Lower leg skin (tissue), 3 donors: ENCODE results near the gene PRLR.

Source experiments
- POLR2A ChIP-seq, 2 donors: fragments of 450-650 bp; IDR thresholded peaks; one replicate each; pipeline ENCODE4 v1.6.1; 2016 to 2017; ENCODE audit warnings: antibody characterized with exemption in 2 of 2, mild to moderate bottlenecking in 1 of 2, moderate library complexity in 1 of 2
- TF ChIP-seq, protein P1 (sequence below), 3 donors: fragments of 450-650 bp; IDR thresholded peaks; one replicate each; pipeline ENCODE4 v1.5.1; 2016; ENCODE audit warnings: antibody characterized with exemption in 3 of 3, mild to moderate bottlenecking in 3 of 3, moderate library complexity in 2 of 3

DNA sequence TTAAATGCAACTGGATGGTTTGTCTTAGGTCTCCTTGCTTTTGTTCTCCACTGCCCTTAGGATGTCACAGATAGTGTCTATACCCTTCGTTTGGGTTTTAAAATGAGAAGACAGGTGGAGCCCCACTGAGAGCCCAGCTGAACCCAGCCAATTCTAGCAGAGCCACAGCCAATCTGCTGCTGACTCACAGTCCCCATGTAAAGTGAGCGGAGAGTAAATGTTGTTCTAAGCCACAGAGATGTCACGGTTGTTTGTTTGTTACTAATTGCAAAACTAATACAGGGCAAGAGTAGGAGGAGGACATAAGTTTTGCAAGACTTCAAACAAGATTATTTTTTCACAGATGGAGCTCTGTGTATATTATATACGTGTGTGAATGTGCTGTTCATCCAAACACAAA is 132.1 kb downstream of the PRLR start:
- TF ChIP-seq, protein P1, sequence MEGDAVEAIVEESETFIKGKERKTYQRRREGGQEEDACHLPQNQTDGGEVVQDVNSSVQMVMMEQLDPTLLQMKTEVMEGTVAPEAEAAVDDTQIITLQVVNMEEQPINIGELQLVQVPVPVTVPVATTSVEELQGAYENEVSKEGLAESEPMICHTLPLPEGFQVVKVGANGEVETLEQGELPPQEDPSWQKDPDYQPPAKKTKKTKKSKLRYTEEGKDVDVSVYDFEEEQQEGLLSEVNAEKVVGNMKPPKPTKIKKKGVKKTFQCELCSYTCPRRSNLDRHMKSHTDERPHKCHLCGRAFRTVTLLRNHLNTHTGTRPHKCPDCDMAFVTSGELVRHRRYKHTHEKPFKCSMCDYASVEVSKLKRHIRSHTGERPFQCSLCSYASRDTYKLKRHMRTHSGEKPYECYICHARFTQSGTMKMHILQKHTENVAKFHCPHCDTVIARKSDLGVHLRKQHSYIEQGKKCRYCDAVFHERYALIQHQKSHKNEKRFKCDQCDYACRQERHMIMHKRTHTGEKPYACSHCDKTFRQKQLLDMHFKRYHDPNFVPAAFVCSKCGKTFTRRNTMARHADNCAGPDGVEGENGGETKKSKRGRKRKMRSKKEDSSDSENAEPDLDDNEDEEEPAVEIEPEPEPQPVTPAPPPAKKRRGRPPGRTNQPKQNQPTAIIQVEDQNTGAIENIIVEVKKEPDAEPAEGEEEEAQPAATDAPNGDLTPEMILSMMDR (IDR thresholded peaks at IDR 0.05), result no peak
- TF ChIP-seq POLR2A (IDR thresholded peaks at IDR 0.05), result no peak
